Epithelial cell of proximal tubule (primary cell): ENCODE data around the gene EPB41L1. TPM values are rescaled to one million over a fixed set of nuclear protein-coding genes. Genes with fewer than 3 reads are reported as not detected.

Experiments
- DNase-seq: peaks from one replicate; pipeline ENCODE4 v3.0.0-alpha.2; 2011; ENCODE audit warnings: low read depth
- H3K4me3 ChIP-seq: 2 replicates; pipeline ENCODE4 v1.5.1; 2011; ENCODE audit warnings: low read depth, mild to moderate bottlenecking, low read length
- CTCF ChIP-seq: conservative IDR thresholded peaks from 2 replicates; pipeline ENCODE4 v1.5.1; 2012; ENCODE audit warnings: low read depth, mild to moderate bottlenecking, low read length
- total RNA-seq: library from RNA; depleted of rRNA; stranded (reverse); fragments of >200 nt; gene quantifications from 2 replicates; pipeline ENCODE4 v1.2.3, GENCODE V29; 2015

The EPB41L1 gene
- total RNA-seq, 1 donor from 2014 or later: 17.4 TPM

- no peak for TF ChIP-seq CTCF
- no peak for DNase-seq
- no peak overlapping the region for H3K4me3 ChIP-seq
Measured at GRCh38 chr20:36281785-36282380, 127.3 kb downstream of the EPB41L1 start.

Other genes with a start within 250 kb of the EPB41L1 start
- 117 and 136 TPM in 2 replicates for gene SCAND1, start 200.2 kb upstream of the EPB41L1 start, total RNA-seq
- 2.1 and 5.6 TPM in 2 replicates for gene CNBD2, start 186.2 kb upstream of the EPB41L1 start, total RNA-seq
- 30.2 and 30.8 TPM in 2 replicates for gene AAR2, start 81.7 kb downstream of the EPB41L1 start, total RNA-seq
- gene DLGAP4, start 151.6 kb downstream of the EPB41L1 start, total RNA-seq: 35.8 and 41.4 TPM in 2 replicates